Karpas-422 (cell line): ENCODE measurements around the gene CDT1. TPM values are rescaled to one million over a fixed set of nuclear protein-coding genes. Genes with fewer than 3 reads are reported as not detected.

ENCODE experiments used
- DNase-seq: peaks from one replicate; pipeline ENCODE4 v3.0.0-alpha.2; 2015
- H2AFZ ChIP-seq: fragments of 200-600 bp; sonication (generic); 2 replicates; pipeline ENCODE4 v1.6.1; 2014; ENCODE audit warnings: antibody characterized with exemption, low read length, mixed read lengths
- H3K27ac ChIP-seq: fragments of 200-600 bp; sonication (generic); 2 replicates; pipeline ENCODE4 v1.5.1; 2014; ENCODE audit warnings: mild to moderate bottlenecking, low read length, moderate library complexity
- H3K27me3 ChIP-seq: fragments of 200-600 bp; sonication (generic); 2 replicates; pipeline ENCODE4 v1.6.1; 2014; ENCODE audit warnings: low read length, mixed read lengths
- H3K36me3 ChIP-seq: fragments of 200-600 bp; sonication (generic); 2 replicates; pipeline ENCODE4 v1.6.1; 2014; ENCODE audit warnings: low read length, mixed read lengths; ENCODE audit not compliant: insufficient read depth
- H3K4me1 ChIP-seq: fragments of 200-600 bp; sonication (generic); 2 replicates; pipeline ENCODE4 v1.6.1; 2014; ENCODE audit warnings: mild to moderate bottlenecking, low read length, mixed read lengths
- H3K4me2 ChIP-seq: fragments of 200-600 bp; sonication (generic); 2 replicates; pipeline ENCODE4 v1.6.1; 2014; ENCODE audit warnings: low read length, low read depth, mild to moderate bottlenecking; ENCODE audit not compliant: poor library complexity, severe bottlenecking
- H3K4me3 ChIP-seq: fragments of 200-600 bp; sonication (generic); 2 replicates; pipeline ENCODE4 v1.5.1; 2014; ENCODE audit warnings: mild to moderate bottlenecking, antibody characterized with exemption, low read length, mixed read lengths
- H3K79me2 ChIP-seq: fragments of 200-600 bp; sonication (generic); 2 replicates; pipeline ENCODE4 v1.6.1; 2014; ENCODE audit warnings: mild to moderate bottlenecking, low read length, mixed read lengths
- H3K9ac ChIP-seq: fragments of 200-600 bp; sonication (generic); 2 replicates; pipeline ENCODE4 v1.6.0; 2014; ENCODE audit warnings: low read length
- H3K9me2 ChIP-seq: fragments of 200-600 bp; sonication (generic), shearing (Covaris generic); replicated peaks from 2 replicates; pipeline ENCODE4 v1.6.0; 2014; ENCODE audit warnings: mild to moderate bottlenecking, low read length, moderate library complexity; ENCODE audit not compliant: insufficient read depth
- H3K9me3 ChIP-seq: fragments of 300-700, 200-600 bp; sonication (generic); 2 replicates; pipeline ENCODE4 v1.6.1; 2014; ENCODE audit warnings: low read length, mixed read lengths
- H4K20me1 ChIP-seq: fragments of 200-600 bp; sonication (generic); 2 replicates; pipeline ENCODE4 v1.6.1; 2014; ENCODE audit warnings: mild to moderate bottlenecking, antibody characterized with exemption, low read length, low read depth; ENCODE audit not compliant: insufficient read depth
- total RNA-seq: library from RNA; depleted of rRNA; stranded (reverse); fragments of >200 nt; shearing (Covaris generic); gene quantifications from 2 replicates; pipeline ENCODE4 v1.2.3, GENCODE V29; 2014; ENCODE audit warnings: low replicate concordance

Gene CDT1
- total RNA-seq, 1 experiment from 2014 or later = 20.4 TPM

DNA sequence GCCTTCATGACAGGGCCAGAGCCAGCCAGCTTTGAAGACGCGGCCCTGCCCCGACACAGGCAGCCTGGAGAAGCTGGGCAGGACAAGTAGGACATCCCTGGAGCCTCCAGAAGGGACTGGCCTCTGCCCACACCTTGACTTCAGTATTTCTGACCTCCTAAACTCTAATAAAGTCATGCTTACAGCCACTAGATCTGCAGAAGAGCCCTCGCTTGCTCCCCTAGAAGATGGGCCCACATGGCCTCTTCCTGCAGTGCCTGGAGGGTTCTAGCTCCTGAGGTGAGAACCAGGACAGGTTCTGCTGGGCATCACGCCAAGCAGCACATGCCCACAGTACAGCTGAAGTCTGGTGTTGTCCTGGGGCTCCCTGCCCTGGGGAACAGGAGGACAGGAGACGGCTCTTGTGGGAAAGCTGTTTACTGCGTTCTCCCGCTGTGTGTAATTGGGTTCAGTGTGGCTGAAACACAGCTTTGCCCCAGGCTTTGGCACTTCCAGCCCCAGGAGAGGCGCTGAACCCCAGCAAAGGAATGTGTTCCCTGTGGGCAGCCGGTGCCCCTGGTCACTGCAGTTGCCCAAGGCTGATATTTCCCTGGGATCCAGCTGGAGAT is 5.6 kb downstream of the CDT1 start:
- DNase-seq = peak; percentile 60
- peak overlapping the region; percentile 88 for H3K9ac ChIP-seq
- H3K27me3 ChIP-seq = no peaks in the 10 kb centered on the region
- peaks cover 34% of the 10 kb centered on the region for H3K79me2 ChIP-seq
- peak overlapping the region; percentile 88; the same call in 1 of the 2 replicates for H3K4me3 ChIP-seq
- H4K20me1 ChIP-seq = peaks cover 43% of the 10 kb centered on the region; the same call in 1 of the 2 replicates
- peak overlapping the region; percentile 79 for H3K4me2 ChIP-seq
- H3K9me3 ChIP-seq = peaks cover 3% of the 10 kb centered on the region
- no peaks in the 10 kb centered on the region for H3K9me2 ChIP-seq
- peaks cover 22% of the 10 kb centered on the region; the same call in 1 of the 2 replicates for H3K36me3 ChIP-seq
- H3K4me1 ChIP-seq = peaks cover 37% of the 10 kb centered on the region
- H2AFZ ChIP-seq = no peak overlapping the region
- no peak overlapping the region for H3K27ac ChIP-seq

DNA sequence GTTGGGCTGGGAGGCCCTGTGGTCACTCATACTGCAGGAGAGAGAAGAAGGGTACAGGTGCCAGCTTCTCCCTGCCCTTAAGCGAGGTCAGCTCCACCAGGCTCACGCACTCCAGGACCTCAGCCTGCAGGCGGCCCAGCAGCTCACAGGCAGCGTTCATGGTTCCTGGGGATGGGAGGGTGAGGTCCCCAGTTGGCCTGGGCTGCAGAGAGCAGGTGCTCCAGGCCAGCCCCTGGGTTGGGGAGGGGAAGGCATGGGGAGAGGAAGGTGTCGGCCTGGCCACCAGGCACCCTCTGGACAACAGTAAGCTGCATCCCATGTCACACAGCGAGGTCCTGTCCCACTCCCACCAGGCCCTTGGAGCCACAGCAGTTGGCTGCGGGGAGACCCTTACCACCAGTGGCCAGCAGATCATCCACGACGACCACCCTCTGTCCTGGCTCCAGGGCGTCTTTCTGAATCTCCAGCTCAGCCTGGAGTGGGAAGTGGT is 6.1 kb downstream of the CDT1 start:
- H3K4me1 ChIP-seq = peaks cover 34% of the 10 kb centered on the region
- peaks cover 22% of the 10 kb centered on the region; the same call in 1 of the 2 replicates for H3K36me3 ChIP-seq
- H3K27me3 ChIP-seq = no peaks in the 10 kb centered on the region
- no peak overlapping the region for H2AFZ ChIP-seq
- no peaks in the 10 kb centered on the region for H3K9me2 ChIP-seq
- H3K4me2 ChIP-seq = peak overlapping the region; percentile 79
- H3K4me3 ChIP-seq = peak overlapping the region; percentile 88
- H3K9ac ChIP-seq = peak overlapping the region; percentile 88
- peaks cover 37% of the 10 kb centered on the region; the same call in 1 of the 2 replicates for H4K20me1 ChIP-seq
- DNase-seq = peak; percentile 68
- H3K27ac ChIP-seq = peak overlapping the region; percentile 79
- H3K79me2 ChIP-seq = peaks cover 28% of the 10 kb centered on the region
- H3K9me3 ChIP-seq = peaks cover 3% of the 10 kb centered on the region

DNA sequence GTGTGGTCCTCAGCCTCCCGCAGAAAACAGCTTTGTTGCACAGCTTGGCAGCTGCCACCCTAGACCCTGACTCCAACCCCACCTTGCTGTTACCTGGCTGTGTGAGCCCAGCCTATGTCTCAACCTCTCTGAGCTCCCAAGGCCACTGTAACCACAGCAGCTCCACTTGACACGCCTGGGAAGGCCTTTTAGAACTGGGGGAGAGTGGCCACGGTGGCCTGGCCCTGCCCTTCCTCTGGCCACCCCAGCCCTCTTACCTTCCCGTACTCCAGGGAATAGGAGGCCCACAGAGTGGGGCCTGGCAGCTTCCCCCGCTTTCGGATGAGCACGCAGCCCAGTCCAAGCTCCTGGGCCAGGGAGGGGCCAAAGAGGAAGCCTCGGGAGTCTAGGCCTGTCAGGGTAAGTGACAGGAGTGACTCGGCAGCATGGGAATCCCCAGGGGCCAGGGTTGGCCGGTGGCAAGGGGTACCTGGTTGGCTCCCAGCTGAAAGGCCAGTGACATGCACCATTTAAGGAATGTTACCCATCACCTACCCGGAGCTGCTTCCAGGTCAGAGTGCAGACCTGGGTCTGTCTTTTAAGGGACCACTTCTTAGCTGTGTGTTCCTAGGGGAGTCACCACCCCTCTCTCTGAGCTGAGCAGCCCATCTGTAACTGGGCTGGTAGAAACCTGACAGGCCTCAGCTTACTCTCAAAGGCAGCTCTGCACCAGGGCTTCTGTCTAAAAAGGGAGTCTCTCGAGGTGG is 6.8 kb downstream of the CDT1 start:
- H3K9me3 ChIP-seq = peaks cover 3% of the 10 kb centered on the region
- H3K4me3 ChIP-seq = peak overlapping the region; percentile 88
- H2AFZ ChIP-seq = no peak overlapping the region
- H3K9me2 ChIP-seq = no peaks in the 10 kb centered on the region
- H3K27ac ChIP-seq = peak overlapping the region; percentile 79
- H3K4me1 ChIP-seq = peaks cover 28% of the 10 kb centered on the region
- peak overlapping the region; percentile 88 for H3K9ac ChIP-seq
- no peaks in the 10 kb centered on the region for H3K27me3 ChIP-seq
- peak overlapping the region; percentile 79 for H3K4me2 ChIP-seq
- H4K20me1 ChIP-seq = peaks cover 32% of the 10 kb centered on the region; the same call in 1 of the 2 replicates
- peaks cover 22% of the 10 kb centered on the region; the same call in 1 of the 2 replicates for H3K36me3 ChIP-seq
- peaks cover 22% of the 10 kb centered on the region for H3K79me2 ChIP-seq
- peak; percentile 79 for DNase-seq

DNA sequence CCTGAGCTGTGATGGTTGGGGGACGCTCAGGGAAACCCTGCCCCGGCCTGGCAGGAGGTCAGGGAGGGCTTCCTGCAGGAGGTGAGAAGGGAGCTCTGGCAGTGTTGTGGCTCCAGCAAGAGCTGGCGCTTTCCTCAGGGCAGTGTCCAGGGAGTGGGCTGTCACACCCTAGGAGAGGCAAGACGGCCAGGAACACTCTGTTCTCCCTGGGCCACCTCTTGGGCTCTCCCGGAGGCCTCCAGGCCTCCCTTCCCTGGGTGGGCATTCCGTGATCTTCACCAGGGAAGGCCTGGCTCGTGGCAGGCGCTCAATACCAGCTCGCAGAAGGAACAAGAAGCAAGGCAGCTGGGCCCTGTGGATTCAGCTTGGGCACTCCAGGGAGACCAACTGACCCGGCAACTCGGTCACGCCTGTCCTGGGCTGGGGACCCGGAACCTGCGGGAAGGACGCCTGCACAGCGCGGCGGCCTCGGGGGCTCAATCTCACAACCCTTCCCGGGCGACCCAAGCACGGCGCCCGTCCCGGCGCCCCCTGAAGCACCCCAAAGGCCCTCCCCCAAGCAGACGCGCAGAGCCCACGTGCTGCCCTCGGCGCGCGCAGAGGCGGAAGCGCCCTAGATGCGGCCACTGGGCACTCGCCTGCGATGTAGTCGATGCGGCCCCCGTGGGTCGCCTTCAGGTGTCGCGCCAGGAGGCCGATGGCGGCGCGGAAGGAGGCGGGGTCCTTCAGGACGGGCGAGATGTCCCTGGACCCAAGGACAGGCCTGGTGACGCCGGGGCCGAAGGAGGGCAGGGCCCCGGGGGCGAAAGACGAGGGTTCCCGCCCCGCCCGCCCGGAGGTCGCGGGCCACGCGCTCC is 7.6 kb downstream of the CDT1 start:
- peaks cover 26% of the 10 kb centered on the region for H3K4me1 ChIP-seq
- H3K9ac ChIP-seq = peak overlapping the region; percentile 88
- H3K27me3 ChIP-seq = no peaks in the 10 kb centered on the region
- peak overlapping the region; percentile 79 for H3K27ac ChIP-seq
- no peaks in the 10 kb centered on the region for H3K9me2 ChIP-seq
- H2AFZ ChIP-seq = no peak overlapping the region
- H3K4me2 ChIP-seq = peak overlapping the region; percentile 79
- H3K9me3 ChIP-seq = peaks cover 3% of the 10 kb centered on the region
- H3K4me3 ChIP-seq = peak overlapping the region; percentile 88
- peaks cover 19% of the 10 kb centered on the region; the same call in 1 of the 2 replicates for H3K36me3 ChIP-seq
- peak; percentile 96 for DNase-seq
- H4K20me1 ChIP-seq = peaks cover 27% of the 10 kb centered on the region; the same call in 1 of the 2 replicates
- peaks cover 17% of the 10 kb centered on the region for H3K79me2 ChIP-seq

DNA sequence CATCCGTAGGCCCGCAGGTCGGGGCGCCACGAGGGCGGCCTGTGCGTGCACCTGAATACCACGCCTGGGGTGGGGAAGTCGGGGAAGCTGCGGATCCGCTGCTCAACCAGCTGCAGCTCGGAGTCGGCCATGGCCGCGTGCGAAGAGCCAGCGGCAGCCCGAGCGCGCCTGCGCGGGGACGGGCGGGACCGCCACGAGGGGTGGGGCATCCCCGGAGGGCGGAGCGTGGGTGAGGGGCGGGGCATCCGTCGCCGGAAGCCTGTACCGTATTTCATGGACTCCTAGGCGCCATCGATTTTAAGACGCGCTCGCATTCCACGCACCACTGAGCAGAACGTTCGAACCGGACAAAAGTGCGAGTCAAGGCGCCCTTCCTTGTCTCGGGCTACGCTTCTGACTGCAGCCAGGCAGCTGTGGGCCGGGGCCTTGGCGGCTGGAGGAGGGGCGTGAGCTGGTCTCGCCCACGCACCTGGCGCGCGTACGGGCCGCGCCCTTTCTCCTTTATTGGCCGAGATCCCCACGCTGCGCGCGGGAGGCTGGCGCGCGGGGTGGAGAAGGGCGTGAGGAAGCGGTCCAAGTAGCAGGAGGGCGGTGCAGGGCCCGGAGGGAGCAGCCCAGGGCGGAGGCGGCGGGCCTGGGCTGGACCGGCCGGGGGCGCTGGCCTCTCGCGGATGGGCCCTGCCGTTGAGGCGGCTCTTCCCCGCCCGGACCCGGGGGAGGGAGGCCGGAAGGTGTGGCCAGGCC is 8.4 kb downstream of the CDT1 start, which contains the start of gene APRT:
Gene APRT (minus strand): TSS at position 160 of the 744 bp plus-strand sequence. CDS start 29 bp downstream, at position 131.
- Histone ChIP-seq H3K4me2 (peak within 1 kb of the TSS; percentile 79), H3K4me1 (peaks cover 26% of the 10 kb centered on the region), H3K36me3 (peaks cover 15% of the 10 kb centered on the region; the same call in 1 of the 2 replicates), H3K4me3 (peak within 1 kb of the TSS; percentile 88), H3K9me2 (no peaks in the 10 kb centered on the region), H3K9me3 (peaks cover 3% of the 10 kb centered on the region), H3K79me2 (peaks cover 17% of the 10 kb centered on the region), H4K20me1 (peaks cover 27% of the 10 kb centered on the region; the same call in 1 of the 2 replicates), H3K27ac (peak within 1 kb of the TSS; percentile 79), H3K9ac (peak within 1 kb of the TSS; percentile 88), H3K27me3 (no peaks in the 10 kb centered on the region), H2AFZ (no peak within 1 kb of the TSS)
- DNase-seq = peak; percentile 96

DNA sequence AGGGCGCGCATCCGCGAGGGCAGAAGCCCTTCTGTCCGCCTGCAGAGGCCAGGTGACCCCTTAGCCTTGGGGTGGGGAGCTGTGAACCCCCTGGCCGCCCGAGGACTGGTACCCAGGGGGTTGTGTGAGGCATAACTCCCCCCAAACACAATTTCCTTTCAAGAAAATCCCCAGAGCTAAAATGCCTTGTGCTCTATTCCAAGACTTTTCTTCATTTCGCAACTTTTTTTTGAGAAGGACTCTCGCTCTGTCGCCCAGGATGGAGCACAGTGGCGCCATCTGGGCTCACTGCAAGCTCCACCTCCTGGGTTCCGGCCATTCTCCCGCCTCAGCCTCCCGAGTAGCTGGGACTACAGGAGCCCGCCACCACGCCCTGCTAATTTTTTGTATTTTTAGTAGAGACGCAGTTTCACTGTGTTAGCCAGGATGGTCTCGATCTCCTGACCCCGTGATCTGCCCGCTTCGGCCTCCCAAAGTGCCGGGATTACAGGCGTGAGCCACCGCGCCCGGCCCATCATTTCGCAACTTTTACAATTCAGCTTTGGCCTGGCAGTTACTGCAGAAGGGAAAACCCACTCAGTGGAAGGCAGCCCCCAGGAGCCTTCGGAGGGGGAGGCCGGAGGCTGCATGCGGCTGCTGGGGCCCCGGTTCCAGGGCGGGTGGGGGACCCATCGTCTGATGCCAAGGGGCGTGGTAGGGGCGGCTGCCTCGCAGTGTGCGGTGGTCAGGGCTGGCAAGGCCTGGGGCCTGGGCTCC is 9.1 kb downstream of the CDT1 start:
- DNase-seq = peak; percentile 41
- Histone ChIP-seq H3K9me2 (no peaks in the 10 kb centered on the region), H3K4me1 (peaks cover 26% of the 10 kb centered on the region), H3K9ac (no peak overlapping the region), H3K36me3 (peaks cover 15% of the 10 kb centered on the region; the same call in 1 of the 2 replicates), H3K27me3 (no peaks in the 10 kb centered on the region), H3K4me3 (peak overlapping the region; percentile 88; the same call in 1 of the 2 replicates), H2AFZ (no peak overlapping the region), H4K20me1 (peaks cover 27% of the 10 kb centered on the region; the same call in 1 of the 2 replicates), H3K79me2 (peaks cover 17% of the 10 kb centered on the region), H3K9me3 (peaks cover 3% of the 10 kb centered on the region), H3K27ac (no peak overlapping the region), H3K4me2 (no peak overlapping the region)
